SK-N-SH (cell line): ENCODE measurements around the gene RASGRF1. TPM values are rescaled to one million over a fixed set of nuclear protein-coding genes. Genes with fewer than 3 reads are reported as not detected.

Source experiments
- CTCF ChIA-PET: fragments of 300-600, 350-600 bp; formaldehyde crosslinking; extraction: SDS; loops from one replicate; lab custom pipeline; 2021; lab: Yijun Ruan, JAX
- POLR2A ChIA-PET: fragments of 350-600 bp; sonication (Branson Sonifier 250); formaldehyde crosslinking; extraction: SDS; loops from one replicate; lab custom pipeline; 2020; ENCODE audit warnings: antibody characterized with exemption, inconsistent platforms; lab: Yijun Ruan, JAX
- DNase-seq: peaks from one replicate; pipeline ENCODE4 v3.0.0; 2012
- H2AFZ ChIP-seq: fragments of 200-600 bp; sonication (generic); 2 replicates; pipeline ENCODE4 v1.8.1; 2016; ENCODE audit warnings: antibody characterized with exemption, mild to moderate bottlenecking, low read depth
- H3F3A ChIP-seq: fragments of 200-600 bp; sonication (generic); replicated peaks from 2 replicates; pipeline ENCODE3; 2016; ENCODE audit warnings: antibody characterized with exemption, mild to moderate bottlenecking; ENCODE audit not compliant: insufficient read depth
- H3K27ac ChIP-seq, 2 experiments: fragments of 200-500 bp in 1 of 2; fragments of 200-600 bp in 1 of 2; sonication (Bioruptor generic) in 1 of 2; sonication (generic), shearing (Covaris generic) in 1 of 2; 2 replicates each; pipeline versions ENCODE4 v1.5.1 to v1.6.1; 2014 to 2016; ENCODE audit warnings: low read depth in 2 of 2, inconsistent platforms in 1 of 2, low read length in 1 of 2, mild to moderate bottlenecking in 1 of 2, mixed read lengths in 1 of 2
- H3K27me3 ChIP-seq: fragments of 200-600 bp; sonication (generic), shearing (Covaris generic); 2 replicates; pipeline ENCODE4 v1.6.1; 2016; ENCODE audit warnings: mixed run types; ENCODE audit not compliant: insufficient read depth
- H3K36me3 ChIP-seq, 2 experiments: fragments of 200-500 bp in 1 of 2; fragments of 200-600 bp in 1 of 2; sonication (Bioruptor generic) in 1 of 2; sonication (generic) in 1 of 2; replicated peaks in 1 of 2; 2 replicates each; pipeline versions ENCODE3 to v1.5.1; 2014 to 2016; ENCODE audit warnings: low read length in 1 of 2, mild to moderate bottlenecking in 1 of 2; ENCODE audit not compliant: insufficient read depth in 2 of 2, control insufficient read depth in 1 of 2
- H3K4me1 ChIP-seq, 2 experiments: fragments of 200-500 bp in 1 of 2; fragments of 200-600 bp in 1 of 2; sonication (Bioruptor generic) in 1 of 2; sonication (generic), shearing (Covaris generic) in 1 of 2; 2 replicates each; pipeline versions ENCODE4 v1.5.1 to v1.6.1; 2014 to 2016; ENCODE audit warnings: low read depth in 1 of 2, low read length in 1 of 2, mixed run types in 1 of 2; ENCODE audit not compliant: insufficient read depth in 2 of 2, control insufficient read depth in 1 of 2
- H3K4me2 ChIP-seq: fragments of 200-600 bp; sonication (generic), shearing (Covaris generic); 2 replicates; pipeline ENCODE4 v1.6.1; 2017; ENCODE audit warnings: mixed run types
- H3K4me3 ChIP-seq, 2 experiments: fragments of 200-500 bp in 1 of 2; fragments of 200-600 bp in 1 of 2; sonication (Bioruptor generic) in 1 of 2; sonication (generic), shearing (Covaris generic) in 1 of 2; 2 replicates each; pipeline versions ENCODE4 v1.5.1 to v1.8.1; 2014 to 2016; ENCODE audit warnings: low read depth in 2 of 2, inconsistent platforms in 1 of 2, low read length in 1 of 2, mild to moderate bottlenecking in 1 of 2, mixed read lengths in 1 of 2, moderate library complexity in 1 of 2
- H3K79me2 ChIP-seq: fragments of 200-600 bp; sonication (generic); 2 replicates; pipeline ENCODE4 v1.8.1; 2017; ENCODE audit warnings: mild to moderate bottlenecking; ENCODE audit not compliant: insufficient read depth
- H3K9ac ChIP-seq: fragments of 200-600 bp; sonication (generic); 2 replicates; pipeline ENCODE4 v1.6.1; 2017; ENCODE audit warnings: mixed run types
- H3K9me2 ChIP-seq: fragments of 200-600 bp; sonication (generic); 2 replicates; pipeline ENCODE4 v1.6.1; 2017; ENCODE audit warnings: mixed run types
- H3K9me3 ChIP-seq: fragments of 200-600 bp; sonication (generic); 2 replicates; pipeline ENCODE4 v1.6.1; 2017; ENCODE audit warnings: mixed run types, mild to moderate bottlenecking, moderate library complexity
- H4K20me1 ChIP-seq: fragments of 200-600 bp; sonication (generic); 2 replicates; pipeline ENCODE4 v1.6.1; 2017; ENCODE audit warnings: mild to moderate bottlenecking, mixed run types; ENCODE audit not compliant: insufficient read depth
- CHD2 ChIP-seq: fragments of 150-350 bp; IDR thresholded peaks from 2 replicates; pipeline ENCODE4 v1.6.1; 2018; ENCODE audit warnings: low read length; ENCODE audit not compliant: partially characterized antibody
- FOXM1 ChIP-seq: IDR thresholded peaks from 2 replicates; pipeline ENCODE4 v1.4.0; 2012; ENCODE audit warnings: low read depth, mild to moderate bottlenecking
- JUND ChIP-seq: IDR thresholded peaks from 2 replicates; pipeline ENCODE4 v1.4.0; 2012
- RFX5 ChIP-seq: IDR thresholded peaks from 2 replicates; pipeline ENCODE4 v1.6.1; 2012; ENCODE audit warnings: mild to moderate bottlenecking, improper control_type of control experiment, low read length
- RXRA ChIP-seq: IDR thresholded peaks from 2 replicates; pipeline ENCODE4 v1.4.0; 2012; ENCODE audit warnings: low read depth, mild to moderate bottlenecking, borderline replicate concordance
- WGBS: methylation state at CpG from one replicate; pipeline ENCODE4 v1.1.6; 2017; ENCODE audit warnings: low lambda C conversion rate; 5-methylcytosine and 5-hydroxymethylcytosine counted together
- polyA plus RNA-seq, 3 experiments: library from polyadenylated mRNA; depleted of rRNA; stranded (reverse); fragments of >200 nt; gene quantifications; 2 replicates each; pipeline ENCODE4 v1.2.3, GENCODE V29; 2012
- TF ChIP-seq, protein P1 (sequence below): IDR thresholded peaks from 2 replicates; pipeline ENCODE4 v1.4.0; 2012; ENCODE audit warnings: low read depth, borderline replicate concordance
- TF ChIP-seq, protein P2 (sequence below): IDR thresholded peaks from 2 replicates; pipeline ENCODE4 v1.4.0; 2012; ENCODE audit warnings: low read depth, borderline replicate concordance
- TF ChIP-seq, protein P3 (sequence below): IDR thresholded peaks from 2 replicates; pipeline ENCODE4; 2012

RASGRF1 gene
- polyA plus RNA-seq, 1 of the 3 experiments (the other 2 are of a cell fraction), result 0.10 TPM

DNA sequence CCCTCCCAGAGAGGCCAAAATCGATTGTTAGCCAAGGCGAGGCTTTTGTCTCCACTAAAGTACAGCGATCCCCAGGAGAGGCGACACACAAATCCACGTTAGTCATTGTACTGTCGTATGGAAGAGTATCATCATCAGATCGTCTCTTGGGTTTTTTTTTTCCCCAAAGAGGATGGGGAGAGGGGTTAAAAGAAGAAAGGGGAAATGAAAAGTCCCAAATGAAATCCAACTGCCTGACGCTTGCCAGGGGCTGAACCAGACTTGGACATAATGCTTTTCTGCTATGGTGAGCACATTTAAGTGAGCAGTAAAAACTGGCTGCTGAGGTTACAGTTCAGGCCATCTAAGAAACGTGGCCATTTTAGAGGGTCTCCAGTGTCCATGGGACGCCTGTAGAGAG, 107.8 kb downstream of the RASGRF1 start (continued):
- TF ChIP-seq, protein P1, sequence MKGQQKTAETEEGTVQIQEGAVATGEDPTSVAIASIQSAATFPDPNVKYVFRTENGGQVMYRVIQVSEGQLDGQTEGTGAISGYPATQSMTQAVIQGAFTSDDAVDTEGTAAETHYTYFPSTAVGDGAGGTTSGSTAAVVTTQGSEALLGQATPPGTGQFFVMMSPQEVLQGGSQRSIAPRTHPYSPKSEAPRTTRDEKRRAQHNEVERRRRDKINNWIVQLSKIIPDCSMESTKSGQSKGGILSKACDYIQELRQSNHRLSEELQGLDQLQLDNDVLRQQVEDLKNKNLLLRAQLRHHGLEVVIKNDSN, result no peak
- TF ChIP-seq CHD2 (no peak), JUND (no peak), FOXM1 (no peak), RXRA (no peak)
- TF ChIP-seq, protein P2, sequence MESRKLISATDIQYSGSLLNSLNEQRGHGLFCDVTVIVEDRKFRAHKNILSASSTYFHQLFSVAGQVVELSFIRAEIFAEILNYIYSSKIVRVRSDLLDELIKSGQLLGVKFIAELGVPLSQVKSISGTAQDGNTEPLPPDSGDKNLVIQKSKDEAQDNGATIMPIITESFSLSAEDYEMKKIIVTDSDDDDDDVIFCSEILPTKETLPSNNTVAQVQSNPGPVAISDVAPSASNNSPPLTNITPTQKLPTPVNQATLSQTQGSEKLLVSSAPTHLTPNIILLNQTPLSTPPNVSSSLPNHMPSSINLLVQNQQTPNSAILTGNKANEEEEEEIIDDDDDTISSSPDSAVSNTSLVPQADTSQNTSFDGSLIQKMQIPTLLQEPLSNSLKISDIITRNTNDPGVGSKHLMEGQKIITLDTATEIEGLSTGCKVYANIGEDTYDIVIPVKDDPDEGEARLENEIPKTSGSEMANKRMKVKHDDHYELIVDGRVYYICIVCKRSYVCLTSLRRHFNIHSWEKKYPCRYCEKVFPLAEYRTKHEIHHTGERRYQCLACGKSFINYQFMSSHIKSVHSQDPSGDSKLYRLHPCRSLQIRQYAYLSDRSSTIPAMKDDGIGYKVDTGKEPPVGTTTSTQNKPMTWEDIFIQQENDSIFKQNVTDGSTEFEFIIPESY, result no peak
- TF ChIP-seq, protein P3, sequence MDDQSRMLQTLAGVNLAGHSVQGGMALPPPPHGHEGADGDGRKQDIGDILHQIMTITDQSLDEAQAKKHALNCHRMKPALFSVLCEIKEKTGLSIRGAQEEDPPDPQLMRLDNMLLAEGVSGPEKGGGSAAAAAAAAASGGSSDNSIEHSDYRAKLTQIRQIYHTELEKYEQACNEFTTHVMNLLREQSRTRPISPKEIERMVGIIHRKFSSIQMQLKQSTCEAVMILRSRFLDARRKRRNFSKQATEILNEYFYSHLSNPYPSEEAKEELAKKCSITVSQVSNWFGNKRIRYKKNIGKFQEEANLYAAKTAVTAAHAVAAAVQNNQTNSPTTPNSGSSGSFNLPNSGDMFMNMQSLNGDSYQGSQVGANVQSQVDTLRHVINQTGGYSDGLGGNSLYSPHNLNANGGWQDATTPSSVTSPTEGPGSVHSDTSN, result no peak
- TF ChIP-seq, all 33 proteins: peak for 0

DNA sequence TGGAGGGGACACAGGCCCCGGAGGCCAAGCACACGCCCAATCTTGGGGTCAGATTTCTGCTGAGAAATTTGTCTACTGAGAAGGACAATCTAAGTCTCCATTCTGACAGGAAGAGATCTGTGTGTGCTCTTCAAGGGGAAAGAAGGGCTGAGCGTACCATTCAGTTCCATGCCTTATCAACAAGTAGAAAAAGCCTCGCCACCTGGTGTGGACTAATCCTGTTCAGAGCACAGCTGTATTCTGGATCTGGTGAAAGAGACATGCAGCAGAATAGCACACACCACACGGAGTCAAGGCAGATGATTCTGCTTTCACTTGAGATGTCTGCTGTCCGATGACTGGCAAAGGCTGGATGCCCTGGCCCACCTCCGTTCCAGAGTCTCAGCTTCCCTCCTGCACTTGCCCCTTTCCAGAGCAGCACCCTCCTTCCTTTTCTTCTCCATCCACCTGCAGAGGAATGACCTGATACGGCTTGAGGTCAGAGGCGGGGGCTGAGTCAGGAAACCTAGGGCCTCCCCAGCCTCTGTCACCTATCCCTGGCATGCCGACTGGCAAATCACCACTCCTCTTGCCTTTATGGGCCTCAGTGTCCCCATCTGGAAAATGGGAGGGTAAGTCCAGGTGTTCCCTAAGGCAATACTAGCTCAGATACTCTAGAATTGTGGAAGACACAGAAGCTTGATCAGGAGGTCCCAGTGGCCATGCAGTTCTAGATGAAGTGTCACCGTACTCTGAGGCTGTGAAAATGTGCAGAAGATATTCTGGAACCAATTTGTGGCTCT, 108.9 kb downstream of the RASGRF1 start:
- Histone ChIP-seq H3K9me3 (no peaks in the 10 kb centered on the region), H3K79me2 (no peaks in the 10 kb centered on the region), H2AFZ (no peak overlapping the region), H3K4me3 (no peak overlapping the region), H3K27me3 (no peaks in the 10 kb centered on the region), H3K9me2 (no peaks in the 10 kb centered on the region), H3F3A (peaks cover 1% of the 10 kb centered on the region), H3K27ac (no peak overlapping the region), H3K36me3 (no peaks in the 10 kb centered on the region), H3K9ac (no peak overlapping the region), H3K4me2 (no peak overlapping the region), H3K4me1 (peaks cover 0 to 6% of the 10 kb centered on the region in 2 experiments; a peak in 1 of 4 replicates), H4K20me1 (no peaks in the 10 kb centered on the region)
- 83% methylated on average over 8 of the region's 11 CpGs for WGBS
- CTCF ChIA-PET, result interaction anchor here (0.8 to 8.2 kb wide), 4 partner anchors 10 to 73 kb away, joined by 3 to 79 read pairs (median 4); no protein-coding TSS in a partner anchor
- no peak for DNase-seq
- POLR2A ChIA-PET, result no interaction called here
- no peak for TF ChIP-seq RFX5
